A549 treated with DMSO at 1 μM for 4 hours (cell line): ENCODE measurements around the gene TMEM202. TPM values are rescaled to one million over a fixed set of nuclear protein-coding genes. Genes with fewer than 3 reads are reported as not detected.

ENCODE experiments used
- total RNA-seq: library from RNA; stranded (reverse); fragments of 200-300 nt; extraction: Qiagen RNA extraction; gene quantifications from 5 replicates; pipeline ENCODE4 v1.2.3, GENCODE V29; 2022; ENCODE audit warnings: low read depth

Gene TMEM202, protein sequence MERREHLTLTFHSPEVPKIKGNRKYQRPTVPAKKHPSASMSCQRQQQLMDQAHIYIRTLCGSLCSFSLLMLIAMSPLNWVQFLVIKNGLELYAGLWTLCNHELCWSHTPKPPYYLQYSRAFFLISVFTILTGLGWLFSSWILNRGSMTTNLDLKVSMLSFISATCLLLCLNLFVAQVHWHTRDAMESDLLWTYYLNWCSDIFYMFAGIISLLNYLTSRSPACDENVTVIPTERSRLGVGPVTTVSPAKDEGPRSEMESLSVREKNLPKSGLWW
- total RNA-seq = not detected in 5 replicates

GRCh38 chr15:72397796-72398588, at the start of gene TMEM202:
Gene TMEM202 (plus strand): TSS chr15:72398305. CDS start chr15:72398327, 22 bp downstream.

DNA sequence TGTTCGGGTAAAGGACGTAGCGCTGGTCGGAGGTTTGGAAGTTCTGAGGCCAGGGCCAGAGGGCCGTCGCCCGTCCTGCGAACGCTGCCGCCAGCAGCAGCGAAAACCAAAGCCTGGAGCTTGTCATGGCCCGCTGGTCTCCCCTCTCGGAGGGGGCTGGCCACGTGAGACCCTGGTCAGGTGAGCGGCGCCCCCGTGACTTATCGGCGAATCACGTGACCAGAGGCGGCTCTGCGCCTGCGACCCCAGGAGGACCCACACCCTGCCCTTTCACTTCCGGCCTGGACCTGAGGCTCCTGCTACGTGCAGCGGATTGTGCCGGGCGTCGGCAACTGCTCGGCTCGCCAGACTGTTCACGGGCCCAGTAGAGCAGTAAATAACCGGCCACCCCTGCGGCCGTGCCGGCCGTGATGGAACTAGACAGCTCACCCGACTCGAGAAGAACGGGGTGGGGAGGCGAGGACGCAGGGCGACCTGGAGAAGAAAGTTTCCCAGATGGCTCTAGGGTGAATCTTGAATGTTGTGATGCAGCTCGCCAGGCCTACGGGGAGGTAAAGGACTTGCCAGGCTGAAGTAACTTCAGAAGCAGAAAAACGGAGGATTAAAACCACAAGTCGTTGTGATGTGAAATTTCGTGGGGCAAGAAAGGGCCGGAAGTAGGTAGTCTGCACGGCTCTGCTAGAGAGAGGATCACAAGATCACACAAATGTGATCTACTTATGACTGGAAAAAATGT, 22.1 kb upstream of the TMEM202 start, which contains the start of gene HEXA:
HEXA (minus strand) TSS at position 169 of the 736 bp plus-strand sequence; CDS start at position 127, 42 bp downstream.

Other genes with a start within 250 kb of the TMEM202 start
- 0.13 TPM in 1 of 5 replicates, not detected in the others for gene GRAMD2A, start 200.5 kb upstream of the TMEM202 start, total RNA-seq
- 3,387 to 3,812 TPM (median 3,620 TPM) in 5 replicates for gene PKM, start 167.1 kb upstream of the TMEM202 start, total RNA-seq
- 53.4 to 71.3 TPM (median 65.9 TPM) in 5 replicates for gene PARP6, start 125.8 kb upstream of the TMEM202 start, total RNA-seq
- gene CELF6, start 78.1 kb upstream of the TMEM202 start, total RNA-seq = 0.03 to 0.19 TPM (median 0.15 TPM) in 5 replicates
- gene HEXA, start 22.3 kb upstream of the TMEM202 start, total RNA-seq = 145 to 159 TPM (median 151 TPM) in 5 replicates
- gene ARIH1, start 76.0 kb downstream of the TMEM202 start, total RNA-seq = 50.3 to 92.1 TPM (median 80.4 TPM) in 5 replicates